ENCODE measurements around the gene FALEC. TPM values are rescaled to one million over a fixed set of nuclear protein-coding genes. Genes with fewer than 3 reads are reported as not detected.

FALEC gene
- total and polyA plus RNA-seq, 2 experiments from 2014 or later, result 1.7 TPM; not detected in 1

DNA sequence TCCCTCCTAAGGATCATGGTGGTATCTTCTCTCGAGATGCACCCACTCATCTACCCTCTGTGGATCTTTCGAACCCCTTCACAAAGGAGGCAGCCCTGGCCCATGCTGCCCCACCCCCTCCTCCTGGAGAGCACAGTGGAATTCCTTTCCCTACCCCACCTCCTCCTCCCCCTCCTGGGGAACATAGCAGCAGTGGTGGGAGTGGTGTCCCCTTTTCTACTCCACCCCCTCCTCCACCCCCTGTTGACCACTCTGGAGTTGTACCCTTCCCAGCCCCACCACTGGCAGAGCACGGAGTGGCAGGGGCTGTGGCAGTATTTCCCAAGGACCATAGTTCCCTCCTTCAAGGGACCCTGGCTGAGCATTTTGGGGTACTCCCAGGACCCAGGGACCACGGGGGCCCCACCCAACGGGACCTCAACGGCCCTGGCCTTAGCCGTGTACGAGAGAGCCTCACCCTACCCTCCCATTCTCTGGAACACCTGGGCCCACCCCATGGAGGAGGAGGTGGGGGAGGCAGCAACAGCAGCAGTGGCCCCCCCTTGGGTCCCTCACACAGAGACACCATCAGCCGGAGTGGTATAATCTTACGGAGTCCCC lies 42.9 kb upstream of the FALEC start:
- no peak overlapping the region for H2AFZ ChIP-seq
- Mint-ChIP-seq H3K27me3 (ENCODE audit: insufficient read depth, low read depth, poor library complexity) (peaks cover 14% of the 10 kb centered on the region), H3K4me1 (peaks cover 21% of the 10 kb centered on the region), H3K9me3 (no peaks in the 10 kb centered on the region), H3K27ac (peak overlapping the region; percentile 89; the same call in 1 of the 2 replicates), H3K36me3 (ENCODE audit: low read depth) (peaks cover 35% of the 10 kb centered on the region), H3K4me3 (peak overlapping the region; percentile 37; the same call in 1 of the 3 replicates)
- H3K27me3 ChIP-seq (ENCODE audit: insufficient read depth), result no peaks in the 10 kb centered on the region
- no peaks in the 10 kb centered on the region; the same call in 1 of the 2 replicates for H4K20me1 ChIP-seq (replicated peaks; ENCODE audit: insufficient read depth)
- ATAC-seq (peak; percentile 81), DNase-seq (ENCODE audit: low spot score) (peak; percentile 54)
- peaks cover 17% of the 10 kb centered on the region; the same call in 1 of the 2 replicates for H3K36me3 ChIP-seq (ENCODE audit: insufficient read depth)
- no peaks in the 10 kb centered on the region for H3K9me2 ChIP-seq (ENCODE audit: insufficient read depth)
- 0 out of 2 replicates have a peak, but pooled peaks cover 3% of the 10 kb centered on the region for H3F3A ChIP-seq (replicated peaks; ENCODE audit: low read depth)
- TF ChIP-seq CTCF (conservative IDR thresholded peaks at IDR 0.05; ENCODE audit: low read depth in 2 of 2) (no peak), CREB1 (CRISPR knock-in tag; IDR thresholded peaks at IDR 0.05; ENCODE audit: low read depth) (no peak), ZNF331 (CRISPR knock-in tag; IDR thresholded peaks at IDR 0.05; ENCODE audit: low read depth) (no peak), EZH2phosphoT487 (IDR thresholded peaks at IDR 0.05; ENCODE audit: unreplicated experiment) (no peak)
- TF ChIP-seq, protein P1, sequence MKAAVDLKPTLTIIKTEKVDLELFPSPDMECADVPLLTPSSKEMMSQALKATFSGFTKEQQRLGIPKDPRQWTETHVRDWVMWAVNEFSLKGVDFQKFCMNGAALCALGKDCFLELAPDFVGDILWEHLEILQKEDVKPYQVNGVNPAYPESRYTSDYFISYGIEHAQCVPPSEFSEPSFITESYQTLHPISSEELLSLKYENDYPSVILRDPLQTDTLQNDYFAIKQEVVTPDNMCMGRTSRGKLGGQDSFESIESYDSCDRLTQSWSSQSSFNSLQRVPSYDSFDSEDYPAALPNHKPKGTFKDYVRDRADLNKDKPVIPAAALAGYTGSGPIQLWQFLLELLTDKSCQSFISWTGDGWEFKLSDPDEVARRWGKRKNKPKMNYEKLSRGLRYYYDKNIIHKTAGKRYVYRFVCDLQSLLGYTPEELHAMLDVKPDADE (IDR thresholded peaks at IDR 0.05), result no peak
- H3K4me3 ChIP-seq, result no peak overlapping the region
- no peak overlapping the region for H3K4me2 ChIP-seq
- H3K27ac ChIP-seq (ENCODE audit: low read depth), result peak overlapping the region; percentile 69
- no peaks in the 10 kb centered on the region for H3K79me2 ChIP-seq (replicated peaks; ENCODE audit: insufficient read depth)
- 0 out of 2 replicates have a peak, but pooled peaks cover 4% of the 10 kb centered on the region for H3K4me1 ChIP-seq (ENCODE audit: insufficient read depth)

- Histone ChIP-seq H3K79me2 (replicated peaks; ENCODE audit: insufficient read depth) (no peaks in the 10 kb centered on the region), H4K20me1 (replicated peaks; ENCODE audit: insufficient read depth) (no peaks in the 10 kb centered on the region; the same call in 1 of the 2 replicates), H3K27ac (ENCODE audit: low read depth) (peak overlapping the region; percentile 28; the same call in 1 of the 2 replicates), H3F3A (replicated peaks; ENCODE audit: low read depth) (no peaks in the 10 kb centered on the region), H3K4me3 (no peak overlapping the region), H3K4me2 (no peak overlapping the region), H3K36me3 (ENCODE audit: insufficient read depth) (peaks cover 12% of the 10 kb centered on the region; the same call in 1 of the 2 replicates), H3K27me3 (ENCODE audit: insufficient read depth) (no peaks in the 10 kb centered on the region), H3K9me2 (ENCODE audit: insufficient read depth) (no peaks in the 10 kb centered on the region), H3K4me1 (ENCODE audit: insufficient read depth) (0 out of 2 replicates have a peak, but pooled peaks cover 4% of the 10 kb centered on the region), H2AFZ (no peak overlapping the region)
- Mint-ChIP-seq H3K4me3 (no peak overlapping the region), H3K9me3 (no peaks in the 10 kb centered on the region), H3K4me1 (peaks cover 21% of the 10 kb centered on the region), H3K36me3 (ENCODE audit: low read depth) (peaks cover 35% of the 10 kb centered on the region), H3K27ac (no peak overlapping the region), H3K27me3 (ENCODE audit: insufficient read depth, low read depth, poor library complexity) (peaks cover 16% of the 10 kb centered on the region)
- ATAC-seq (no peak), DNase-seq (ENCODE audit: low spot score) (peak; percentile 25)
- no peak for TF ChIP-seq EZH2phosphoT487 (IDR thresholded peaks at IDR 0.05; ENCODE audit: unreplicated experiment)
- no peak for TF ChIP-seq JUNB (IDR thresholded peaks at IDR 0.05; ENCODE audit: unreplicated experiment)
- no peak for TF ChIP-seq ZNF331 (CRISPR knock-in tag; IDR thresholded peaks at IDR 0.05; ENCODE audit: low read depth)
- TF ChIP-seq ZNF114 (CRISPR knock-in tag; IDR thresholded peaks at IDR 0.05), result no peak
- no peak for TF ChIP-seq POLR2AphosphoS5 (IDR thresholded peaks at IDR 0.05; ENCODE audit: low read depth)
- no peak for TF ChIP-seq EZH2 (IDR thresholded peaks at IDR 0.05; ENCODE audit: low read depth, unreplicated experiment)
- TF ChIP-seq, protein P2, sequence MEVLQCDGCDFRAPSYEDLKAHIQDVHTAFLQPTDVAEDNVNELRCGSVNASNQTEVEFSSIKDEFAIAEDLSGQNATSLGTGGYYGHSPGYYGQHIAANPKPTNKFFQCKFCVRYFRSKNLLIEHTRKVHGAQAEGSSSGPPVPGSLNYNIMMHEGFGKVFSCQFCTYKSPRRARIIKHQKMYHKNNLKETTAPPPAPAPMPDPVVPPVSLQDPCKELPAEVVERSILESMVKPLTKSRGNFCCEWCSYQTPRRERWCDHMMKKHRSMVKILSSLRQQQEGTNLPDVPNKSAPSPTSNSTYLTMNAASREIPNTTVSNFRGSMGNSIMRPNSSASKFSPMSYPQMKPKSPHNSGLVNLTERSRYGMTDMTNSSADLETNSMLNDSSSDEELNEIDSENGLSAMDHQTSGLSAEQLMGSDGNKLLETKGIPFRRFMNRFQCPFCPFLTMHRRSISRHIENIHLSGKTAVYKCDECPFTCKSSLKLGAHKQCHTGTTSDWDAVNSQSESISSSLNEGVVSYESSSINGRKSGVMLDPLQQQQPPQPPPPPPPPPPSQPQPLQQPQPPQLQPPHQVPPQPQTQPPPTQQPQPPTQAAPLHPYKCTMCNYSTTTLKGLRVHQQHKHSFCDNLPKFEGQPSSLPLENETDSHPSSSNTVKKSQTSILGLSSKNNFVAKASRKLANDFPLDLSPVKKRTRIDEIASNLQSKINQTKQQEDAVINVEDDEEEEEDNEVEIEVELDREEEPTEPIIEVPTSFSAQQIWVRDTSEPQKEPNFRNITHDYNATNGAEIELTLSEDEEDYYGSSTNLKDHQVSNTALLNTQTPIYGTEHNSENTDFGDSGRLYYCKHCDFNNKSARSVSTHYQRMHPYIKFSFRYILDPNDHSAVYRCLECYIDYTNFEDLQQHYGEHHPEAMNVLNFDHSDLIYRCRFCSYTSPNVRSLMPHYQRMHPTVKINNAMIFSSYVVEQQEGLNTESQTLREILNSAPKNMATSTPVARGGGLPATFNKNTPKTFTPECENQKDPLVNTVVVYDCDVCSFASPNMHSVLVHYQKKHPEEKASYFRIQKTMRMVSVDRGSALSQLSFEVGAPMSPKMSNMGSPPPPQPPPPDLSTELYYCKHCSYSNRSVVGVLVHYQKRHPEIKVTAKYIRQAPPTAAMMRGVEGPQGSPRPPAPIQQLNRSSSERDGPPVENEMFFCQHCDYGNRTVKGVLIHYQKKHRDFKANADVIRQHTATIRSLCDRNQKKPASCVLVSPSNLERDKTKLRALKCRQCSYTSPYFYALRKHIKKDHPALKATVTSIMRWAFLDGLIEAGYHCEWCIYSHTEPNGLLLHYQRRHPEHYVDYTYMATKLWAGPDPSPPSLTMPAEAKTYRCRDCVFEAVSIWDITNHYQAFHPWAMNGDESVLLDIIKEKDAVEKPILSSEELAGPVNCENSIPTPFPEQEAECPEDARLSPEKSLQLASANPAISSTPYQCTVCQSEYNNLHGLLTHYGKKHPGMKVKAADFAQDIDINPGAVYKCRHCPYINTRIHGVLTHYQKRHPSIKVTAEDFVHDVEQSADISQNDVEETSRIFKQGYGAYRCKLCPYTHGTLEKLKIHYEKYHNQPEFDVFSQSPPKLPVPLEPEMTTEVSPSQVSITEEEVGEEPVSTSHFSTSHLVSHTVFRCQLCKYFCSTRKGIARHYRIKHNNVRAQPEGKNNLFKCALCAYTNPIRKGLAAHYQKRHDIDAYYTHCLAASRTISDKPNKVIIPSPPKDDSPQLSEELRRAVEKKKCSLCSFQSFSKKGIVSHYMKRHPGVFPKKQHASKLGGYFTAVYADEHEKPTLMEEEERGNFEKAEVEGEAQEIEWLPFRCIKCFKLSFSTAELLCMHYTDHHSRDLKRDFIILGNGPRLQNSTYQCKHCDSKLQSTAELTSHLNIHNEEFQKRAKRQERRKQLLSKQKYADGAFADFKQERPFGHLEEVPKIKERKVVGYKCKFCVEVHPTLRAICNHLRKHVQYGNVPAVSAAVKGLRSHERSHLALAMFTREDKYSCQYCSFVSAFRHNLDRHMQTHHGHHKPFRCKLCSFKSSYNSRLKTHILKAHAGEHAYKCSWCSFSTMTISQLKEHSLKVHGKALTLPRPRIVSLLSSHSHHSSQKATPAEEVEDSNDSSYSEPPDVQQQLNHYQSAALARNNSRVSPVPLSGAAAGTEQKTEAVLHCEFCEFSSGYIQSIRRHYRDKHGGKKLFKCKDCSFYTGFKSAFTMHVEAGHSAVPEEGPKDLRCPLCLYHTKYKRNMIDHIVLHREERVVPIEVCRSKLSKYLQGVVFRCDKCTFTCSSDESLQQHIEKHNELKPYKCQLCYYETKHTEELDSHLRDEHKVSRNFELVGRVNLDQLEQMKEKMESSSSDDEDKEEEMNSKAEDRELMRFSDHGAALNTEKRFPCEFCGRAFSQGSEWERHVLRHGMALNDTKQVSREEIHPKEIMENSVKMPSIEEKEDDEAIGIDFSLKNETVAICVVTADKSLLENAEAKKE (CRISPR knock-in tag; IDR thresholded peaks at IDR 0.05), result no peak
- TF ChIP-seq, protein P1 (IDR thresholded peaks at IDR 0.05), result no peak
Observed at GRCh38 chr1:150473659-150474058, 41.9 kb upstream of the FALEC start.

Data from GM23338 (cell line).